Mucosa of rectum (tissue), 2 donors: ENCODE data around the gene MAP3K7.

Experiments used
- H3K27ac ChIP-seq, 2 donors: one replicate each; pipeline ENCODE4 v1.7.0; 2013; ENCODE audit warnings: inconsistent platforms in 2 of 2, low read depth in 2 of 2, low read length in 2 of 2
- H3K27me3 ChIP-seq, 2 donors: one replicate each; pipeline ENCODE4 v1.7.0; 2013; ENCODE audit warnings: low read length in 2 of 2; ENCODE audit not compliant: control insufficient read depth in 2 of 2, insufficient read depth in 2 of 2
- H3K36me3 ChIP-seq, 2 donors: one replicate each; pipeline ENCODE4 v1.7.0; 2013; ENCODE audit warnings: low read length in 2 of 2; ENCODE audit not compliant: control insufficient read depth in 2 of 2, insufficient read depth in 2 of 2
- H3K4me1 ChIP-seq, 2 donors: one replicate each; pipeline ENCODE4 v1.7.0; 2013; ENCODE audit warnings: low read length in 2 of 2, mild to moderate bottlenecking in 1 of 2; ENCODE audit not compliant: control insufficient read depth in 2 of 2, insufficient read depth in 2 of 2
- H3K4me3 ChIP-seq, 2 donors: one replicate each; pipeline ENCODE4 v1.7.0; 2013; ENCODE audit warnings: low read length in 2 of 2
- H3K9ac ChIP-seq, 2 donors: one replicate each; pipeline ENCODE4 v1.7.0; 2013; ENCODE audit warnings: low read length in 2 of 2, low read depth in 1 of 2, mild to moderate bottlenecking in 1 of 2
- H3K9me3 ChIP-seq, 2 donors: one replicate each; pipeline ENCODE4 v1.7.0; 2013; ENCODE audit warnings: low read length in 2 of 2; ENCODE audit not compliant: control insufficient read depth in 2 of 2
- donor health status: healthy.
- donor health status: Normal muscosa, but diverticular disease.

Gene MAP3K7

GRCh38 chr6:90488816-90489215, 98.1 kb downstream of the MAP3K7 start:
- H3K9me3 ChIP-seq = no peaks in the 10 kb centered on the region
- H3K27ac ChIP-seq = no peak overlapping the region
- no peaks in the 10 kb centered on the region for H3K36me3 ChIP-seq
- H3K4me3 ChIP-seq = no peak overlapping the region
- H3K9ac ChIP-seq = no peak overlapping the region
- H3K4me1 ChIP-seq = peaks cover 0 to 3% of the 10 kb centered on the region in 2 donors
- H3K27me3 ChIP-seq = no peaks in the 10 kb centered on the region

- H3K27ac ChIP-seq = no peak overlapping the region
- H3K9me3 ChIP-seq = no peaks in the 10 kb centered on the region
- no peaks in the 10 kb centered on the region for H3K36me3 ChIP-seq
- H3K4me3 ChIP-seq = no peak overlapping the region
- no peak overlapping the region for H3K9ac ChIP-seq
- no peaks in the 10 kb centered on the region for H3K27me3 ChIP-seq
- H3K4me1 ChIP-seq = peaks cover 0 to 3% of the 10 kb centered on the region in 2 donors
Measured at GRCh38 chr6:90485635-90486277, 101.1 kb downstream of the MAP3K7 start.

GRCh38 chr6:90484903-90485302, 102.0 kb downstream of the MAP3K7 start:
- Histone ChIP-seq H3K9me3 (no peaks in the 10 kb centered on the region), H3K27me3 (no peaks in the 10 kb centered on the region), H3K9ac (no peak overlapping the region), H3K27ac (no peak overlapping the region), H3K36me3 (no peaks in the 10 kb centered on the region), H3K4me1 (peaks cover 0 to 3% of the 10 kb centered on the region in 2 donors), H3K4me3 (no peak overlapping the region)

- no peak overlapping the region for H3K9ac ChIP-seq
- no peaks in the 10 kb centered on the region for H3K27me3 ChIP-seq
- H3K4me1 ChIP-seq = peaks cover 0 to 3% of the 10 kb centered on the region in 2 donors
- H3K36me3 ChIP-seq = no peaks in the 10 kb centered on the region
- H3K4me3 ChIP-seq = no peak overlapping the region
- no peaks in the 10 kb centered on the region for H3K9me3 ChIP-seq
- H3K27ac ChIP-seq = no peak overlapping the region
Measured at GRCh38 chr6:90484385-90484784, 102.5 kb downstream of the MAP3K7 start.

- H3K9ac ChIP-seq = peak overlapping the region in 1 of 2 donors; percentile 7
- peaks cover 0 to 3% of the 10 kb centered on the region in 2 donors for H3K4me1 ChIP-seq
- no peaks in the 10 kb centered on the region for H3K27me3 ChIP-seq
- H3K9me3 ChIP-seq = no peaks in the 10 kb centered on the region
- no peaks in the 10 kb centered on the region for H3K36me3 ChIP-seq
- no peak overlapping the region for H3K4me3 ChIP-seq
- no peak overlapping the region for H3K27ac ChIP-seq
Measured at GRCh38 chr6:90483956-90484355, 102.9 kb downstream of the MAP3K7 start.

GRCh38 chr6:90483116-90483839, 103.6 kb downstream of the MAP3K7 start:
- Histone ChIP-seq H3K36me3 (no peaks in the 10 kb centered on the region), H3K9ac (no peak overlapping the region)

GRCh38 chr6:90480666-90481065, 106.2 kb downstream of the MAP3K7 start:
- no peak overlapping the region for H3K27ac ChIP-seq
- no peak overlapping the region for H3K4me3 ChIP-seq
- no peaks in the 10 kb centered on the region for H3K9me3 ChIP-seq
- H3K4me1 ChIP-seq = peaks cover 0 to 3% of the 10 kb centered on the region in 2 donors
- H3K36me3 ChIP-seq = no peaks in the 10 kb centered on the region
- H3K27me3 ChIP-seq = no peaks in the 10 kb centered on the region
- no peak overlapping the region for H3K9ac ChIP-seq

More at GRCh38 chr6:90483116-90483839, 103.6 kb downstream of the MAP3K7 start:
- Histone ChIP-seq H3K4me1 (peaks cover 0 to 3% of the 10 kb centered on the region in 2 donors), H3K27me3 (no peaks in the 10 kb centered on the region), H3K4me3 (no peak overlapping the region), H3K27ac (no peak overlapping the region), H3K9me3 (no peaks in the 10 kb centered on the region)

- H3K27ac ChIP-seq = no peak overlapping the region
- H3K4me3 ChIP-seq = no peak overlapping the region
- H3K27me3 ChIP-seq = no peaks in the 10 kb centered on the region
- no peaks in the 10 kb centered on the region for H3K36me3 ChIP-seq
- H3K4me1 ChIP-seq = peaks cover 0 to 3% of the 10 kb centered on the region in 2 donors
- no peak overlapping the region for H3K9ac ChIP-seq
- no peaks in the 10 kb centered on the region for H3K9me3 ChIP-seq
Measured at GRCh38 chr6:90479603-90479926, 107.3 kb downstream of the MAP3K7 start.

- Histone ChIP-seq H3K4me3 (no peak overlapping the region), H3K9ac (no peak overlapping the region), H3K4me1 (no peaks in the 10 kb centered on the region), H3K36me3 (no peaks in the 10 kb centered on the region), H3K27ac (no peak overlapping the region), H3K9me3 (no peaks in the 10 kb centered on the region), H3K27me3 (no peaks in the 10 kb centered on the region)
Measured at GRCh38 chr6:90478789-90479602, 107.9 kb downstream of the MAP3K7 start.

GRCh38 chr6:90478278-90478677, 108.6 kb downstream of the MAP3K7 start:
- H3K27ac ChIP-seq = no peak overlapping the region
- H3K9ac ChIP-seq = no peak overlapping the region
- H3K27me3 ChIP-seq = no peaks in the 10 kb centered on the region
- no peaks in the 10 kb centered on the region for H3K4me1 ChIP-seq
- H3K4me3 ChIP-seq = no peak overlapping the region
- no peaks in the 10 kb centered on the region for H3K9me3 ChIP-seq
- H3K36me3 ChIP-seq = no peaks in the 10 kb centered on the region
